ENCODE data around the gene ATXN1L. TPM values are rescaled to one million over a fixed set of nuclear protein-coding genes. Genes with fewer than 3 reads are reported as not detected.

Gene ATXN1L
- total and polyA plus RNA-seq, 2 donors (not counting 1 experiment from before 2014, with no cell fraction given), result 21.3 to 39.5 TPM

GRCh38 chr16:71807905-71808592 is 37.7 kb upstream of the ATXN1L start:
- H3K79me2 ChIP-seq (ENCODE audit: control insufficient read depth, insufficient read depth, low read length), result peaks cover 53% of the 10 kb centered on the region
- ChIA-PET POLR2A (interaction anchor here (1.5 to 2.5 kb wide), 7 partner anchors 9 to 92 kb away, joined by 6 to 47 read pairs (median 12); partner anchors contain the start of genes ATXN1L, IST1 and ZNF821), CTCF (interaction anchor here (0.9 to 3.3 kb wide), 4 partner anchors 33 to 153 kb away, joined by 3 to 37 read pairs (median 6); partner anchors contain the start of gene ZNF821)
- no peak for DNase-seq
- H3K27ac ChIP-seq (ENCODE audit: low read length in 2 of 2), result peak overlapping the region; percentile 96 to 99
- H3K4me3 ChIP-seq (ENCODE audit: control extremely low read depth in 1 of 5, extremely low read depth in 1 of 5, insufficient read depth in 1 of 5, low read depth in 2 of 5, low read length in 4 of 5), result peak overlapping the region; percentile 80 to 99 (median 96)
- H3K4me1 Mint-ChIP-seq, result peaks cover 34% of the 10 kb centered on the region
- peaks cover 2 to 8% of the 10 kb centered on the region in 2 experiments for H3K36me3 ChIP-seq (replicated peaks in 1 of 2; ENCODE audit: control extremely low read depth in 1 of 2, control insufficient read depth in 1 of 2, extremely low read depth in 1 of 2, insufficient read depth in 2 of 2, low read length in 1 of 2)
- peak overlapping the region; percentile 99 for H3K4me3 Mint-ChIP-seq
- H3K27me3 Mint-ChIP-seq, result no peaks in the 10 kb centered on the region
- H3K9me3 ChIP-seq (ENCODE audit: control extremely low read depth in 1 of 3, control insufficient read depth in 2 of 3, insufficient read depth in 1 of 3, low read length in 2 of 3), result no peaks in the 10 kb centered on the region
- peak overlapping the region; percentile 91 for H3K9ac ChIP-seq (ENCODE audit: low read length)
- no peaks in the 10 kb centered on the region for H3K27me3 ChIP-seq (replicated peaks in 1 of 4; ENCODE audit: control extremely low read depth in 1 of 4, control insufficient read depth in 3 of 4, insufficient read depth in 4 of 4, low read length in 3 of 4)
- peak overlapping the region; percentile 75 for H2AFZ ChIP-seq (ENCODE audit: insufficient read depth, low read depth, low read length, poor library complexity, severe bottlenecking)
- H3K9me3 Mint-ChIP-seq (ENCODE audit: insufficient read depth), result no peaks in the 10 kb centered on the region
- H3K27ac Mint-ChIP-seq, result peak overlapping the region; percentile 100
- peaks cover 16% of the 10 kb centered on the region for H4K20me1 ChIP-seq (ENCODE audit: control insufficient read depth, insufficient read depth, low read length, poor library complexity, severe bottlenecking)
- peak overlapping the region; percentile 75 for H3K4me2 ChIP-seq (replicated peaks; ENCODE audit: low read depth, low read length, poor library complexity, severe bottlenecking)
- WGBS (ENCODE audit: insufficient coverage), result under 1% methylated on average over 34 of the region's 44 CpGs
- peaks cover 20 to 27% of the 10 kb centered on the region in 2 donors for H3K4me1 ChIP-seq (ENCODE audit: control insufficient read depth in 2 of 2, insufficient read depth in 2 of 2, low read length in 2 of 2)
- TF ChIP-seq EZH2 (IDR thresholded peaks at IDR 0.05; ENCODE audit: borderline replicate concordance, insufficient read depth, low read depth, low read length, poor library complexity, severe bottlenecking), result no peak
- TF ChIP-seq CTCF (IDR thresholded peaks at IDR 0.05), result no peak
- peak; percentile 6 for ATAC-seq (ENCODE audit: low read depth)
- intact Hi-C loops (cut with micrococcal nuclease), result loop anchor here (10.0 kb wide), 1 partner anchor 157 kb away; no protein-coding TSS in a partner anchor

All from B cell (primary cell).